Stimulated activated CD4-positive, alpha-beta T cell treated with anti-CD3 and anti-CD28 coated beads, Interleukin-2, amount 100 ng/mL, for 48 hours (primary cell): ENCODE data around the gene IQSEC1.

Source experiments
- DNase-seq, 2 donors: peaks; one replicate each; pipeline ENCODE4 v3.0.0-alpha.2; 2020

The IQSEC1 gene

DNA sequence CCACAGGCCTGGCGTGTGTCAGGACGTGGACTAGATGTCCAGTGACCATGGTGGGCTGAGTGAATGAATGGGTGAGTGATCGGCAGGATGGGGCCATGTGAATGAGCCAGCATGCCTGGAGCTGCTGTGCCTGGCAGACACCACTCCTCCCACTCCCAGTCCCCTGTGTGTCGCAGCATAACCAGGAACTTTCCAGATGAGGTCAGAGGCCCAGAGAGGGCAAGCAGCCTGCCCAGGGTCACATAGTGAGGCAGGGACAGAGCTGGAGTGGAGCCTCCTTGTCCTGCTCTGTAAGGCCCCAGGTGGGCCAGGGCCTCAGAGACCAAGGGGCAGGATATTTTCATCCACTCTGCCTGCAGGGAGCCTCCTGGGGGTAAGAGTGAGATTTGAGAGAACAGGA is 6.4 kb downstream of the IQSEC1 start:
- no peak for DNase-seq

DNA sequence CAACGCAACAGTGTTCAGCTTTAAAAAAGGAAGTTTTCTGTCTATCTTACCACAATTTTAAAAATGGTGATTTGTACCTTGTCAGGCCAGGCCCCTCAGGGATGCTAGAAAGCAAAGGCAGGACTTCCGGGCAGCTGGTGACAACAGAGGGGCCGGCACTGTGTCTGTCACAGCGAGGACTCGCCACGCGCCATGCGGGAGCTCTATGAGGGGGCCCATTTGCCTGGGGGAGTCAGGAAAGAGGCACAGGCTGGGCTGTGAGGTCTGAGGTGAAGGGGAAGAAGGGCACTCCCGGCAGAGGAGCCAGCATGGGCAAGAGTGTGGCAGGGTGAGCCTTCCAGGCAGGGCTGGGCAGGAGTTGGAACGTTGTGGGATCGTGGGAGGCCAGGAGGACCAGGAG is 7.0 kb downstream of the IQSEC1 start:
- no peak for DNase-seq

DNA sequence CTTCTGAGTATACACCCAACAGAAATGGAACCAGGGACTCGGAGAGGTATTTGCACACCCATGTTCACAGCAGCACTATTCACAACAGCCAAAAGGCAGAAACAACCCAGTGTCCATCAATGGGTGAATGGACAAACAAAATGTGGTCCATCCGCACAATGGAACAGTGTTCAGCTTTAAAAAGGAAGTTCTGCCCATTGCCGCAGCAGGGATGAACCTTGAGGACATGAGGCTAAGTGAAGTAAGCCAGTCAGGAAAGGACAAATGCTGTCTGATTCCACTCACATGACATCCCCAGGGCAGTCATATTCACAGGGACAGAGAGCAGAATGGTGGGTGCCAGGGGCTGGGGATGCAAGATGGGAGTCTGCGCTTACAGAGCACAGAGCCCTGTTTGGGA is 7.5 kb downstream of the IQSEC1 start:
- DNase-seq: no peak

DNA sequence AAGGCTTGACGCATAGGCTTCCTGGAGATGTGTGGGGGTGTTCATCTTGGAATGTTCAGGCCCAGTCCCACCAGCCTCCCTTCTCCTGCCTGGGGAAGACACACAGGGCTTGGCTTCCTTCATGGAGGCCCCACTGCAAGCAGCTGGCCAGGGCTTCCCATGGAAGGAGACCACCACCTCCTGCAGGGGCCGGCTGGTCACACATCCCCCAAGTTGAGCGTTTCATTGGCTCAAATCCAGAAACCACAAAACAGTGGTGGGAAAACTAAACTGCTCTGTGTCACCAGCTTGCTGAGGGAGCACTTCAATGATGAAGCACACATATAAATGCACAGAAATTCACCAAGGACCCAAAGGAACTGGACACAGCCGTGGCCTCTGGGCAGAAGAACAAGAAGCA is 8.3 kb downstream of the IQSEC1 start:
- DNase-seq: no peak

DNA sequence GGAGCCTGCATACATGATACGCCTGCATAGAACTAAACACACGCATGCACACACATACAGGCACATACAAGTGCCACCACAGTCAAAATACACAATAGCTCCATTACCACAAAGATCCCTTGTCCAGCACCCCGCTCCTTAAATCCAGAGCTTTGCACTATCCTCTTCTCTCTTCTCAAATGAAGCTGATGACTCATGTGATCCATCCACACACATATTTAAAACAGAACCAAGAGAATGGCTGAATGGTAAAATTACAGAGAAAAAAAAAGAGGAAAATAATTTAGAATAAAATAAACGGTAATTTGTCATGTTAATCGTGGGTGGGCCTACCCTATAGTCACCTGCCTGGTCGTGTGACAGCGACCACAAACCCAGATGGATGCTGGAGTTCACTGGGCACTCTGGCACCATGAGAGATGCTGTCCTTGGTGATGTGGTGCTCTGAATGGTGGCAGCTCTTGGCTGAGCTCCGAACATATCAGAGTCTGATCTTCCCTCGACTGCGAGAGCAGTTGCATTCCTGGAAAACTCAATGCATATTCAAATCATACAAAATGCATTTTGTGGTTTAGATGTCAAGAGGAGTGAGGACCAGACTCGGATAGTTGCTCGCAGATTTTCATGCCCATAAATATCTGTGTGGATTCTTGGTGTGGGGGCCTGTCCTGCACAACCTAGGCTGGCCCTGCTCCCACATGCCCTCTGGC is 8.9 kb downstream of the IQSEC1 start:
- DNase-seq: no peak

DNA sequence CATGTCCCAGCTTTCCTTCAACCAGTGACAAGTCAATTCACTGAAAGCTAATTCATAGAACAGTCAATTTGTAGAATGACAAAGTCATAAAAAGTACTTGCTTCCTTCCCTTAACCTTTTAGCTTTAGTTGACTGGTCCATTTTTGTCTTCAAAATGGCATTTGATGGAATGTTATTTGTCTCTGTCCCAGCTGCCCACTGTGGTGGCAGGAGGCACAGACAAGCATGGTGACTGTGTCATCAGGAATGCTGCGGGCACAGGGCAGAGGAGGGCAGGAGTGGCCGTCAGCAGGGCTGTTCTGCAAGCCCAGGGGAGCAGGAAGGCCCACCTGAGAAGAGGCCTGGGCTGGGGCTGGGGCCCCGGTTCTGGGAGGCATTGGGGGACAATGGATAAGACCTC is 10.0 kb downstream of the IQSEC1 start:
- no peak for DNase-seq

DNA sequence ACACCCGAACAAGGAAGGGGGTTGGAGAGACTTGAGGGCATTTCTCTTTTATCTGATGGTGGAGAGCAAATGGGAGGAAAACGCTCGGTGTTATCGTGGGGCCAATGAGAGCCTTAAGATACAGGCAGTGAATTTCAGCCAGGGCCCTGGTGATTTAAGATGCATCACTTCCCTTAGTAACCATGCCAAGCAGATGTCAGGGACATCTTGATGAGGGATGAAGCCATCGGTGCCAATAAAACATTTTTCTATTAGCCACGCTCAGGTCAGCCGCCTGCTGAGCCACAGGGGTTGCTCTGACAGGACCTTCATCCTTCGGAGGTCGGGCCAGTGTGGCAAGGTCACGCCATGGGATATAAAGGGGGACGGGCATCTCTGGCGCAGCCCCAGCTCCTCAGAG is 10.6 kb downstream of the IQSEC1 start:
- DNase-seq: no peak

DNA sequence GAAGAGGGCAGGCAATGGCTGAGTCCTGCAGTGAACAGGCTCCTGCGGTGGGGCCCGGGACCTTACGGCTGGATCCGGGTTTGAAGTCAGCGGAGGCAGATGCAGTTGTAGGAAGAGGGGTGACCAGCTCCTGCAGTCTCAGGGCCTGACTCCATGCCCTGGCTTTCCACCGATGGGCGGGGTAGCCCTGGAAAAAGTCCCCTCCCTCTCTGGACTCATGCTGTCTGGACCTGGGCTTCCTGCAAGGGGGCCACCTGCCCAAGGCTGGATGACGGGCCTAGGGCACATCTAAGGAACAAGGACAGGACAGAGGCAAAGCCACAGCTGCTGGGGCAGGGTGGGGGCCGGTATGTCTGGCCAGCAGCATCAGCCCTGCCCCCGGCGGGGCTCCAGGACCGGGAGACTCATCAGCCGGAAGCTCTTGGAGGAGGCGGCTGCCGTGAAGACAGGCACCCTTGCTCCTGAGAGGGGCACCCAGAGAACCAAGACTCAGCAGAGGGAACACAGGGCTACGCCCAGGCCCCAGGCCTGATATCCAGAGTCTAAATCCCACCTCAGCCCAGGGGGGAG is 12.8 kb downstream of the IQSEC1 start:
- no peak for DNase-seq

DNA sequence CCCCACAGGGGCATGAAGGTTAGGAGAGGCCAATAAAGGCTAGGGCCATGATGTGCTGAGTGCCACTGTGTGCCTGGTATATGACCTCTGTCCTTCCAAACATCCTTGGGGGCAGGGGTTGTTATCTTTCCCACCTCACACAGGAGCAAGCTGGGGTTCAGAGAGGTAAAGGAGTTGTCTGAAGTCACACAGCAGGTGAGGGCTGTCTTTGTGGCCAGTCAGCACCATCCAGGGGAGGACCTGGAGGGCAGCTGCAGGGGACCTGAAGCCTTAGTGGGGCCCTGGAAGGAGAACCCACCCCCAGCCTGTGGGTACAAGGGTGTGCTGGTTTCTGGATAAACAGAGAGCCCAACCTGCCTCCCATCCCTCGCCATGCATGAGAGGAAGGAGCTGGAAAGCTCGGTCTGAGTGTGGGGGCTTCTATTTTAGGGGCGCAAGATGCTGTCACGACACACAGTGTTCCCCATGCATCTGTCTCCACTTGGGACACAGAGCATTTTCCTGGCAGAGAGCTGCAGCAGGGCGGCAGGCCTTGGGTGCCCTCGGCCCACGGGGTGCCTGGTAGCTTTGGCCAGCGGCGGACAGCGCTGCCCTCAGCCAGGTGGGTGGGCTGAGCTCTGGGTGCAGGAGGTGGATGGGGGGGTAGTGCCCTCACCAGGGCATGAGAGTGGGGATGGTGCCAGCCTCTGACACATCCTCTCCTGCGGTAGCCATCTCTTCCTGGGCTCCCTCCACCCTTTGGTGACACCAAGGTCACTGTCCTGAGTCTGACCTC is 14.7 kb downstream of the IQSEC1 start:
- DNase-seq: no peak

DNA sequence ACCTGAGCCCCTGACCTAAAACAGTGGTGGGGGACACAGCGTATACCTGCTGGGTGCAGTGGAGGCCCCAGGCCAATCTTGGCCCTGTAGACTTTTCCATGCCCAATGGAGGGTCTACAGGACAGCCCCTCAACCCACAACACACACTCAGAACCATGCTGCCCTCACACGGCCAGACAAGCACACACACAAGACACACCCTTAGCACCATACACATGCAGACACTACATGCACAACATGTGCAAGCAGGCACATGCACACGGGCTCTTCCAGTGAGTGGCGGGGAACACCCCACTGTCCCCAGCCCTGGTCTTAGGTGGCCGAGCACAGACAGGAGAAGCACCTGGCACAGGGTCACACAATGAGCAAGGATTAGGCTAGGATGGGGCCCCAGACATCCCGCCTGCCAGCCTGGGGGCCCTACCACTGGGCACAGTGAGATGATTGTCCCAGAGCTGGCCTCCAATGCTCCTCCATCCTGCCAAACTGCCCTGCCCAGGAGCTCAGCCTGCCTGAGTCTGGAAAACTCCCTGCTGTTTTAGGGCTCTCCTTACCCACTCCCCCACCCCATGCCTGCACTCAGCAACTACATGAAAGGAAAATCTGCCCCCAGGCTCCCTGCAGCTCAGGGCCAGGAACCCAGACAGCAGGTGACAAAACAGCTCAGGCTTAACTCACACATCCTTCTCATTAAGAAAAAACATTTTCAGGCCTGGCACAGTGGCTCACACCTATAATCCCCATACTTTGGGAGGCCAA is 15.8 kb downstream of the IQSEC1 start:
- no peak for DNase-seq

DNA sequence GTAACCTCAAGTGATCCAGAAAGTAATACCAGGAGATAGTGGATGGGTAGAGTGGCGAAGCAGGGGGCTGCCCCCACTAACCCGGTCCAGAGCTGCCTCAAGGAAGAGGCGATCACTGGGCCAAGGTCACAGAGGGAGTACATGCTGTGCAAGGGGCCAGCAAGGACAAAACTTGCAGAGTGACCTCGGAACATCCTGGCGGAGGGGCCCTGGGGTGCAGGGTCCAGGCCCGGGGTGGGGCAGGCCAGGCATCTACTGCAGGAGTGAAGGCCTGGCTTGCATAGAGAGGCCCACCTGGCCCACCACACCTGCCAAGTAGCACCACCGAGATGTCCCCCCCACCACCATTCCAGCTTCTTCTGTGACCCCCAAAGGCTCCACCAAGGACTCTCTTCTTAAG is 17.6 kb downstream of the IQSEC1 start:
- no peak for DNase-seq

DNA sequence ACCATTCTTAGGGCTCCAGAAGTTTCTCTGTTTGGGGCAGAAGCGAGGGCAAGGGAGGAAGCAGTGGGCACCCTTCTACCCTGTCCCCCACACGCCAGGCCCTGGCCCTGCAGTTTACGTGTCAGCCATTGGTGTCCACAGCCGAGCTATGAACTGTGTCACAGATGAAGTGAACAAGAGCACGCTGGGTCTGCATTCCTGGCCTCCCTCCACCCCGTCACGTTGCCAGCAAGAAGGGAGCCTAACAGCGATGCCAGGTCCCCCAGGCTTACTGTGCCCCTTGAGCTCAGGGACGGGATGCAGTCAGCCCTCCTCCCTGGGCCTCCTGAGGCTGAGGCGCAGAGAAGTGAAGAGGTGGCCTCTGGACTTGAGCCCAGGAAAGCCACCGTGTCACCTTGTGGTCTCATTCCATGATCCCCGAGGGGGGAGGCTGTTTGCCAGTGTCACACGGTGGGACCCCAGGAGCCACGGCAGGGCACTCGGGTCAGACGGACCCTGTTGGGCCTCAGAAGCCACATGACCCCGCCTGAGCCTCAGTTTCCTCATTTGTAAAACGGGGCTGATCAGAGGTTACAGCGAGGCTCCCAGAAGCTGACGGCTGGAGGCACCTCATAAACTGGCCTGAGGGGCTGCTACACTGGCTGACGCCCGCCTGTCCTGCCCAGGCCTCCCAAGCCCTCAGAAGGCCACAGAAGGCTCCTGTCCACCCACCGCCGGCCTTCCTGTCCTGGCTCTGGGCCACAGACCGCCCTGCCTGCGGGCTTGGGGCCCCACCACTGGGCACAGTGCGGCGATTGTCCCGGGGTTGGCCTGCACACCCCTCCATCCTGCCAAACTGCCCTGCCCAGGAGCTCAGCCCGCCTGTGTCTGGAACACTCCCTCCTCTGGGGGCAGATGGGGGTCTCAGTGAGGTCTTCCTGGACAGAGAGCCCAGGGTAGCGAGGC is 18.6 kb downstream of the IQSEC1 start:
- no peak for DNase-seq

DNA sequence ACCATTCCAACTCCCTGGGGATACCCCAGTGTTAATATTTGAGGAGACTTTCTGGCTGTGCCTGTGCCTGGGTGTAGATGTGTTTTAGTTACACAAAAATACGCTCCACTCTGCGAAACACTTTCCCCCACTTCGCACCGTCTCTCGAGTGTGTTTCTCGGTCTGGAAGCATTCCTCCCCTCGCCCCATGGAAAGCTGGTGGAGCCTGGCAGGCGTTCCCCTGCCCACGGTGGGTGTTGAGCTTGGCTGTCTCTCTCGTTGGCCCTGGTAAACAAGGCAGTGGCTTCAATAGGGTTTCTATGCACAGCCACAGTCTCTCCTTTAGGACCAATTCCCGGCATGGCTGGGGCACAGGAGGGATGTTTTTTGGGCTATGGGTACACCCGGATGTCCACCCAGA is 19.3 kb downstream of the IQSEC1 start:
- no peak for DNase-seq

DNA sequence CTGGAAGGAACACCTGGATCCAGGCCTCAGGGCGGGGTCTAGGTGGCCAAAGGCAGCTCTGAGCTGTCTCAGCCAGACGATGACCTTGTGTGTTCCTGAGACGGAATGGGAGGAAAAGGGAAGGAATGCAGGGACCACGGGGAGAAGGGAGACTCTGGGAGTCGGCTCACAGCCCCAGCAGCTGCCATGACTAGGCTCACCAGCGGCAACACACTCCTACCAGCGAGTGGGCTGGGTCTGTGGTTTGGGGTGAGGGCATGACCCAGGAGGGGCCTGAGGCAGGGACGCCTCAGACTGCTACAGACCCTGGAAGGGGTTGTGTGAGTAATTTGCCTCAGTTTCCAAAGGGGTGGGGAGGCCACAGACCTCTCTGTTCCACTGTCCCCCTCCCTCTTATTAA is 19.8 kb downstream of the IQSEC1 start:
- no peak for DNase-seq

DNA sequence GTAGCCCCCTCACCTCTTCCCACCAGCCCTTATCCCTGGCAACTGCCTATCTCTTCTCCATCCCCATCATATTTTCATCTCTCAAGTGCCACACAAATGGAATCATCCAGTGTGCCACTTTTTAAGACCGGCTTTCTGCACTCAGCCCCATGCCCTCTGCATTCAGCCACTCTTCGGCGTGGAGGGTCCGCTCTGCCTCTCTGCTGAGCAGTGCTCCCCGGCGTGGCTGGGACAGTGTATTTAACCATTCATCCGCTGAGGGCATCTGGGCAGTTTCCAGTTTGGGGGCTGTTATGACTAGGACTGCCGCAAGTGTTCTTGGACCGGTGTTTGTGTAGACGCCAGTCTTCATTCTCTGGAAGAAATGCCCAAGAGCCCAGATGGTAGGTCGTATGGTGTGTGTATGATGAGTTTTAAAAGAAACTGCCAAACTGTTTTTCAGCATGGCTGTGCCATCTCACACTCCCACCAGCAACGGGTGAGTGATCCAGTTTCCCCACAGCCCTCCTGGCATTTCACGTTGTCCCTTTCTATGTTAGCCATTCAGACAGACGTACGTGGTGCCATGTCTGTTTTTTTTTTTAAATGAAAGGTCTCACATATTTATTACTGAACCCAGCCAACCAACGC is 20.9 kb downstream of the IQSEC1 start:
- DNase-seq: no peak

DNA sequence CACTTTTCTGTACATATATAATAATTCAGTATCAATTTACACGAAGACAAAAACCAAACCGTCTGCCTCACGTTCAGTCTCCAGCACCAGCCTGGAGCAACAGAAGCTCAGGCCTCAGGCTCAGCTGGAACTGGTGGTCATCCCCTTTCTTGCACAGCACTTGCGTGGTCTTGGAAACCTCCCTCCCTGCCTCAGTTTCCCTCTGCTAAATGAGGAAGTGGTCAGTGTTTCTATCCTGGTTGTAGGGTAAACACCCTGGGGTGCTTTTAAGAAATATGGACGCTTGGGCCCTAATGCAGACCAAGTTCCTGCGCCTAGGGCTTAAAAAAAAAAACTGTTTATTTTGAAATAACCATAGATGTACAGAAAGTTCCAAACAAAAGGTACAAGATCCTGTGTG is 21.6 kb downstream of the IQSEC1 start:
- DNase-seq: no peak

DNA sequence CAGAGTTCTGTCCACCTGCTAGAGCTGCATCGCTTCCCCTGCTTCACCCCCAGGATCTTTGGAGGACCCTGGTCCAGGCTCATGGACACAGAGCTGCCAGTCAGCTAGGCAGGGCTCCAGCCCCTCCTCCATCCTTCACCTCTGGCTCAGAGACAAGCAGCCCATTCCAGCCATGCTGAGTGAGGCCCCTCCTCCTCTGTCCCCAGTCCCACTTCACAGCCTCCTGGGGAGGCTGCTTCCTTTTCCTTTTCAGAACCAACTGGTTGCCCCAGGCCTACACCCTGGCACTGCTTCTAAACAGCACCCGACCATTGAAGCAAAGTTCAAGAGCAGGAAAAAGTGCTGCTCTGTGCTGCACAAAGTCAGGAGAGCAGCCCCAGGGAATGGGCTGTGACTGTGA is 22.2 kb downstream of the IQSEC1 start:
- no peak for DNase-seq

DNA sequence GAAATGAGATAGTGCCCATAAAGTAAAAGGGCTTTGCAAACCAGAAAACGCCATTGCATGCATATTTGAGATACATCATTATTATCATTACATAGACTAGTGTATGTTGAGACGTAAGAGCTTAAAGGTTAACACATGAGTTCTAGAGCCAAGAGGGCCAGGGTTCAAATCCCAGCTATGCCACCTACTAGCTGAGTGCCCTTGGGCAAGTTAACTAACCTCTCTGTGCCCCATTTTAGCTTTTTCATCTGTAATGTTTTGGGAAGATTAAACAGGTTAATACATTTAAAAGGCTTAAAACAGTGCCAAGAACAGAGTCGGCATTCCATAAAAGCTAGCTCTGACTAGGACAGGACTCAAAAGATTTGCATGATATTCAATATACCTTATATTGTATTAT is 22.8 kb downstream of the IQSEC1 start:
- DNase-seq: no peak

DNA sequence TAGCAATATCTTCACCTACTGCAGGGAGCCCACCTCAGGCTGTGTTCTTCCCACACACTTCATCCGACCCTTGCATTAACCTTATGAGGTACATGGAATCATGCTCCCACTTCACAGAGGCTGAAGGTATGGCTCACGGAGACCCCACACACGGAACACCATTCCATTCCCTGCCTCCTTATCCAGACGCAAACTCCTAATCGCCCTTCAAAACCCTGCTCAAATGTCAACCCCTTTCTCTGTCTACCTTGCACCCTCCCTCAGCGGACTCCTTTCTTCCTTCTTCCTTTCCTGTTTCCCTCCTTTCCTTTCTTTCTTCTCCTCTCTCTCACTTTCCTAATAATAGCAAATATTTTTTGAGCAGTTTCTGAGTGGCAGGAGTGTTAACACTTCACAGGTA is 23.8 kb downstream of the IQSEC1 start:
- no peak for DNase-seq

DNA sequence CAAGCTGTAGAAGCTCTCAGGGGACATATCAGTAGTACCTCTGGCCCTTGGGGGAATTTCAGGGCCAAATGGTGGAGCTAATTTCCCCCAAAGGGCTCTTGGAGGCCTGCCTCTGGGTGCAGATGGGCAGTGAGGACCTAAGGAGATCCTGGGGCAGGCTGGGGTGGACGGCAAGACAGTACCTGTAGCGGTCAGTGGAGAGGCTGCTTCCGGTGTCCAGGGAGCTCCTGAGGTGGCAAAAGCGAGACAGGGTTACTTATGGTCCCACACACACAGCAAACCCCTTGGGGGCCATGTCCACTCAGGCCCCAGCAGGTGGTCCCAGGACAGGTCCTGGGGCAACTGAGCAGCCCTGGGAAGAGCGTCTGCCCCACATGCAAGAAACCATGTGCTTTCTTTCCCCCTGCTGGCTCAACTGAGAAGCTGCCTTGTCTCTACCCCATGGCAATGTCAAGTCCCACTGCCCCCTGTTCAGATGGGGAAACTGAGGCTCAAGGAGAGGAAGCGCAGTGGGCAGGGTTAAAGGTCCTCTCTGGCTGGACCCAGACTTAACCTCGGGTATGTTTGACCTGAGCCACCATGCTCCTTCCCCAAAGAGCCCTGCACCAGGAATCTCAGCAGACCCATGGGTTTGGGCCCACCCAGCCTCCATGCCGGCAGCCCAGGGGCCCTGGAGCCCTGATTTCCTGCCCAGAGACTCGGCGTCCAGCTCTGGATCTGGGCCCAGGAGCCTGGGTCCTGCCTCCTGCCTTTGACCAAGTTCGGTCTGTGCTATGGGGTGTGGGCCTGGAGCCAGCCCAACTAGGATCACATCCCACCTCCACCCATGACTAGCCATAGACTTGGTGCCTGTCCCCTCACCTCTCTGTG is 25.7 kb downstream of the IQSEC1 start:
- no peak for DNase-seq
